ENCODE data around the gene MRM2.

Gene MRM2

GRCh38 chr7:2209146-2209960, 32.7 kb downstream of the MRM2 start:
- FAIRE-seq (peak; percentile 31), DNase-seq (ENCODE audit: insufficient read length, low spot score) (peak; percentile 85)

- FAIRE-seq = peak; percentile 95
- DNase-seq (ENCODE audit: insufficient read length, low spot score) = no peak
Observed at GRCh38 chr7:2208712-2209111, 33.3 kb downstream of the MRM2 start.

DNA sequence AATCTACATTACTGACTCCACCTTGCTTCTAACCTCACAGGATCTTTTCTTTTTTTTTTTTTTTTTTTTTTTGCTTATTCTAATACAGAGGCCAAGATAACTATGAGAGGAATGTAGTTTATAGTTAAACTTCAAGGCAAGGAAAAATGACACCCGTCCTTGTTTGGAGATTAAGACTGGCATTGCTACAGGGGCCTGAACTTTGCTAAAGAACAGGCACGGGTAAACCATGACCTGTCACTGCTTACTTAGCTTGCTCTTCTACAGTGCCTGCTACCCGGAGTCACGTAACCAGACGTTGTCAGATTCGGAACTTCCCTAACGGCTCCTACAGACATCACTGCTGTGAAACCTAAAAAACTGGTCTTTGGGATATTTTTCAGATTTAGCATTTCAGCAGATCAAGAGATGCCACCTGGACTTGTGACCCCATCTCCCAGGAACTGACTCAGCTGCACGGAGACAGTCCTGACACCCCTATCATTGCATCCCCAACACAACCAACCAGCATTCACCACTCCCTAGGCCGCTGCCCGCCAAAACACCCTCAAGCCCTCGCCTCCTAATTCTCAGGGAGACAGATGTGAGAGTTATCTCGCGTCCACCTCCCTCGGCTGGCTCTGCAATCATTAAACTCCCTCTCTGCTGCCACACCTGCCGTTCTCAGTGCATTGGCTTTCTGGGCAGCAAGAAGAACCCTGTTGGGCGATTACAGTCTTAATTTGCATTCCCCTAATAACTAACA, 36.8 kb downstream of the MRM2 start:
- DNase-seq (ENCODE audit: insufficient read length, low spot score) = no peak
- FAIRE-seq = no peak

DNA sequence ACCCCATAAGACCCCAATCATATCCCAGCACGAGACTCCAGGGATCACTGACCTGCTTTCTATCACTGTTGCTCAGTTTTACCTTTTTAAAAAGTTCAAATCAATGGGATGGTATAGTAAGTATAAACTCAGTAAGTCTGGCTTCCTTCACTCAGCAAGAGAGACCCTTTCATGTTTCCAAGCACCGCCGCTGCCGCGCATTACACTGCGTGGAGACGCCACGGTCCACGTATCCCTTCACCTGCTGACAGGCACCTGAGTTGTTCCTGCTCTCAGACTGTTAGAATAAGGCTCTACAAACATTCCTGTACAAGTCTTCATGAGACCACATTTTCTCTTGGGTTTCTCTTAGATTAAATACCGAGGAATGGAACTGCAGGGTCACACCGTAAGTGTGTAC, 37.6 kb downstream of the MRM2 start:
- FAIRE-seq = no peak
- DNase-seq (ENCODE audit: insufficient read length, low spot score) = no peak

- no peak for FAIRE-seq
Observed at GRCh38 chr7:2203766-2204300, 38.2 kb downstream of the MRM2 start.

GRCh38 chr7:2202901-2203765, 38.9 kb downstream of the MRM2 start:
- DNase-seq (ENCODE audit: insufficient read length, low spot score) = no peak
- no peak for FAIRE-seq

More at GRCh38 chr7:2203766-2204300, 38.2 kb downstream of the MRM2 start:
- no peak for DNase-seq (ENCODE audit: insufficient read length, low spot score)

- no peak for DNase-seq (ENCODE audit: insufficient read length, low spot score)
Observed at GRCh38 chr7:2202361-2202761, 39.6 kb downstream of the MRM2 start.

GRCh38 chr7:2201686-2202360, 40.2 kb downstream of the MRM2 start:
- FAIRE-seq (no peak), DNase-seq (ENCODE audit: insufficient read length, low spot score) (no peak)

More at GRCh38 chr7:2202361-2202761, 39.6 kb downstream of the MRM2 start:
- FAIRE-seq = no peak

DNA sequence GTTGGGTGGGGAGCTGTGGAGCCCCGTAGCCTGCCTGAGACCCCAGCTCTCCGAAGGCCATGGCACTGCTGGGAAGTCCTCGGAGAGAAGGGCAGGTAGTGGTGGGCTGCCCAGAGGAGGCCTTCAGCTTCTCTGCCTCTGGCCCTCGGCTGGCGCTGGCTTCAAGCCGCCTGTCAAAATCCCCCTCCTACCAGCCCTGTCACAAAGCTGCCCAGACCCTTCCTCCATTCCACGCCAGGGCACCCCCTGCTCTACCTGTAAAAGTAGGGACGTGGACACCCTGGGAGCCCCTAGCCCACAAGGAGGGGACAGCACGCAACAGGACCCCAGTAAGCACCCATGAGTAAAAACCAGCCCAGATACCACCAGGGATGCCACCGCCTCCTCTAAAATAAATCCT, 40.9 kb downstream of the MRM2 start:
- DNase-seq (ENCODE audit: insufficient read length, low spot score) (no peak), FAIRE-seq (no peak)

DNA sequence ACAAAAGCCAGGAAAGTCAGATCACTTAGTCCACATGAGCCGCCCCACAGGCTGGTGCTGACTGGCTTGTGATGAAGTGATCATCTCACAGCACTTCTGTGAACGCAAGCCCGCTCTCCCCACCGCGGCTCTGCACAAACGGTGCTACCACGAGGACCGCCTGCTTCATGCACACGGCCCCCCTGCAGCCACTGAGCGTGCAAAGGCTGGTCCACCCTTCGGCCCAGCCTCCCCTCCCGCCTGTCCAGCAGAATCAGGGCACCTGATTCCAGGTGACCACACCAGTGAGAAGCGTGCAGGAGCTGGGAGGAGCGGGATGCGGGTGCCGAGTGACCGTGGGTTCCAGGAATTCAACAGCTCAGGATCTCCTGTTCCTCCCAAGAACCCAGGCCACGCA, 41.4 kb downstream of the MRM2 start:
- FAIRE-seq = no peak
- DNase-seq (ENCODE audit: insufficient read length, low spot score) = no peak

- DNase-seq (ENCODE audit: insufficient read length, low spot score) = no peak
- no peak for FAIRE-seq
Observed at GRCh38 chr7:2199956-2200583, 41.9 kb downstream of the MRM2 start.

DNA sequence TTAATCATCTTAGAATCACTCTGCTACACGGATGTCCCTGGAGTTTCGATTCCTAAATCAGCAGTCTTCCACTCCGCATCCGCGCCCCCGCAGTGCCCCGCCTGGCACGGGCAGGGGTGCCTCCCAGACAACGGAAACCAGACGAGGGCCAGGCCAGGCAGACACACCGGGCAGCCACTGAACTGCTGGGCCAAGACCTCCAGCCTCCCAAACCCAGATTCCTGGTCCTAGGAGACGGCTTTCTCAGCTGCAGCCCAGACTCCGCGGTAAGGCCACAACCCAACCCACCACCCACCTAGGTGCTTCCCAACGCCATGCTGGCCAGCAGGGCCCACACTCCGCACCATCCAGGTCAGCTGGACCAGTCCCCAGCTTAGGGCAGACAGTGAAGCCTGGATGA, 42.5 kb downstream of the MRM2 start:
- FAIRE-seq = no peak
- no peak for DNase-seq (ENCODE audit: insufficient read length, low spot score)

- DNase-seq (ENCODE audit: insufficient read length, low spot score) = no peak
- no peak for FAIRE-seq
Observed at GRCh38 chr7:2198760-2199159, 43.2 kb downstream of the MRM2 start.

DNA sequence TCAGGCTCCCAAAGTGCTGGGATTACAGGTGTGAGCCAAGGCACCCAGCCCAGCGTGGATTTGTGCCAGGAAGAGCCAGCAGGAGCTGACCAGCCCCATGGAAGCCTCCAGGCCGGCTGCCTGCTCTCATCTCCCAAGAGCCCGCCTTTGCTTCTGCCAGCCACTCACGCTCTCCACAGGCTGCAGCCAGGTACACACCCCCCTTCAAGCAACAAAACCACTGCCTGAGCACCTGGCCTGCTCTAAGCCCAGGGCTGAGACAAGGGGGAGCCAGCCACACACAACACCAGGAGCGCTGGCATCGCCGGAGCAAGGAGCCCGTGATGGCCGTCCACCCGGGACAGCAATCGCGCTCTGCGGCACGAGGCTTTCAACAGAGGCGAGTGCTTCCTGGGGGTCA, 43.8 kb downstream of the MRM2 start:
- FAIRE-seq (no peak), DNase-seq (ENCODE audit: insufficient read length, low spot score) (no peak)

GRCh38 chr7:2197436-2198155, 44.4 kb downstream of the MRM2 start:
- FAIRE-seq (peak; percentile 38), DNase-seq (ENCODE audit: insufficient read length, low spot score) (no peak)

- FAIRE-seq (peak; percentile 36), DNase-seq (ENCODE audit: insufficient read length, low spot score) (no peak)
Observed at GRCh38 chr7:2196381-2197378, 45.3 kb downstream of the MRM2 start.

DNA sequence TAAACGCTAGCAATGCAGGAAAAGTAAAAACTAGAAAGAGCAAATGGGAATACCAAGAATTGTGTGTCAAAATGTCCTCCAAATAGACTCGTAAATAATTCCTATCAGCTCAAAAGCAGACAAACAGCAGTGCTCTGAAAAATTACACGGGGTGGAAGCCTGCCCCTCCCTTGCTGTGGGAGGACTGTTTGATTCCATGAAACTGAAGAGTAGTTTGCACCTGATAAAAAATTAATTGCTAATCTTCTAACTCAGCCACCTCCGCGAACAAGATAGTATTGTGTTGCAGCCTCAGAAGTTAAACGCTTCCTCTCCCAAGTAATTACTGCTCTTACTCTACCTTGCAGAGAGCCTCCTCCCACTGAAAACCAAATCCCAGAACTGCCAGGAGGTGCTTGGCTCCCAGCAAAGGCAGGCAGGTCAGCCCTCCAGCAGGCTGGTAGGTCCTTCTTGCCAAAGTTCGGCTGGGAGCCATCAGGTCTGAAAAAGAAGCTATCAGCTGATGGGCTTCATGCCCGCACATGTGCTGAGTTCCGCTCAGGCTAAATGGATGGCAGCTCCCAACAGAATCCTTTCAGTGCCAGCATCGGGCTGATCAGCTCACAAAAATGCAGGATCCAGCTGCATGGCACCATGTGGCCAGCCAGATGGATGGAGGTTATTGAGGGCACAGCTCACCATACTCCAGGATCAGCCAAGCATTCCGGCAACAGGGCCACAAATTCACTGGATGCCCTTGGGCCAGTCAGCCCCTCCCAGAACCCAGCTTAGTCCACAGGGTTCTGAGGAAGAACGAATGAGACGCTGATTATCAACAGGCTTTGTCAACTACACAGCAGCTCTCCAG, 46.4 kb downstream of the MRM2 start:
- DNase-seq (ENCODE audit: insufficient read length, low spot score) (no peak), FAIRE-seq (no peak)

All from HTR-8/SVneo (cell line).